IPS-NIHi7 (cell line): ENCODE measurements around the gene SYT8.
A peak's percentile ranks its signal among the peaks of the same experiment; 100 is the strongest.

Experiments used
- DNase-seq: peaks from one replicate; pipeline ENCODE4 v3.0.0; 2012; ENCODE audit warnings: mixed read lengths; ENCODE audit errors: extremely low spot score

SYT8 gene

DNA sequence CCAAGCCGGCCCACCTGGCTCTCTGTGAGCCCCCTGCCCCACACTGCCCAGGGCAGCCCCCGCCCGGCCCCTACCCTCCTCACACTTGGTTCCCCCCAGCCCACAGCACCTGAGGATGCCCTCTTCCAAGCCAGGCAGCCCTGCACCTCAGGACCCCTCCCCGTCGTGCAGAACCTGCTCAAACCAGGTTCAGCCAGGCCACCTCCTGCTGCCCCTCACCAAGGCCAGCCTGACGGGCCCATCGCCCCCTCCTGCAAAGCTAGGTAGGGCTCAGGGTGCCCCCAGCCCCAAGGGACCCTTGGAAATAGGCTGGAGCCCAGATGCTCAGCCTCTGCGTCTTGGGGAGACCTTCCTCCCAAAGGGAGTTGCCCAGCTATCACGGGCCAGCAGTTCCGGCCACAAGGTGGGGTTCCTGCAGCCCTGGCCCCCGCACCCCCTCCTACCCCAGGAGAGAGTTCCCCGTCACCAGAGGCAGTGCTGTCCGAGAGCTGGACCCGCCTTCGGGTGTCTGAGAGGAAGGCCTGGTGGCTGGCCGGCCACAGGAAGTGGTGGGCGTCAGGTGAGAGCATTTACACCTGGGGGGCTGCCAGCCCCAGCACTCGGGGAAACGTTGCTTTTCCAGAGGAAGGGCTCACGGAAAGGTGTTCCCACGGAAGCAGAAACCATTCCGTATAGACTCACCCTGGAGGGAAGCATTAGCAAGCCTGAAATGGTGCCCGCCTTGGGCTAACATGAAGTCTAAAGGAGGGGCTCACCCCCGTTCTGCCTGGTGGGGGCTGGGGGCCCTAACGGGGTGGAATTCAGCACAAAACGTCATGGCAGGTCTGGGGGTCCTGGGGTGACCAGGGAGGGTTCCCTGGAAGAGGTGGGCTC lies 3.2 kb upstream of the SYT8 start:
- DNase-seq, result no peak

DNA sequence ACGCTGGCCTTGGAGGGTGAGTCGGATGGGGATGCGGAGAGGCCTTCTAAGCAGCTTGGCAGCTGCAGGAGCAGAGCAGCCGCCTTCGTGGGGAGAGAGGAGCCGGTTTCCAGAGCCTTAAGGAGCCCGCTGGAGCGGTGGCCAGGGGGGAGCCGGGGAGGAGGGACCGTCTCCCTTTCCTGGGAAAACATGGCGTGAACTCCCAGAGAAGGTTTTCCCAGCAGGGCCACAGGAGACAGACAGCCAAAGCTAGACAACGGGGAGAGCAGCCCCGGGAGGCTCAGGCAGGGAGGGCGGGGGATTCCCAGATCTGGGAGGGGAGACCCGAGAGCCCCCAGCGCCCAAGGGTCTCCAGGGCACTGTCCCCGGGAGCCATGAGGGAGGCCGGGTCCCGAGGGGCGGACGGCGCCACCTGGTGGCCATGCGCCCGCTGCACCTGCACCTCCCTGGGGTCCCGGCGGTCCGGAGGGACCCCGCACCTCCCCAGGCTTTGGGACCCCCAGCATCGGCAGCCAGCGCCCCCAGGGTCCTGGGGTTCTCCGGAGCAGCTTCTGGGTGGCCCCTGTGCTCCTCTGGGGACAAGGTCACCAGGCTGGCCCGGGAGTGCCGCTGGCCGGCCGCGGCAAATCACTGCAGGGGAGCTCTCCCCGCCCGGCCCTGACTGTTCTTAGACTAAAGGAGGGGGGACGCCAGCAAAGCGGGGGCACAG lies 2.4 kb upstream of the SYT8 start:
- peak; percentile 89 for DNase-seq

DNA sequence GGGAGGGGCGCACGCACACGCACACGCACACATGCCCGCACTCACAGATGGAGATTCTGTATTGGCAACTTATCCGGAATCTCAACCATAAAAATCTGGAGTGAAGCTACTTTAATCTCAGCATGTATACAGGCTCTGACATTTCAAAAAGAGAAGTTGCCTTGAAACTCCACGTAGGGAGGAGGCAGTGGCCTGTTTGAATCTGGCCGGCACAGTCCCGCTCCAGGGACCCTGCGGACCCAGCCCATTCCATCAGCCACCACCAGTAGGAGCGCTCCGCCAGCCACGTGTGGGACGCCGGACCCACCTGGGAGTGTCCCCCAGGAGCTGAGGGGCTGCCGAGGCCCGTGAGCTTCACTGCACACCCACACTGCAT lies 1.9 kb upstream of the SYT8 start:
- peak; percentile 53 for DNase-seq

DNA sequence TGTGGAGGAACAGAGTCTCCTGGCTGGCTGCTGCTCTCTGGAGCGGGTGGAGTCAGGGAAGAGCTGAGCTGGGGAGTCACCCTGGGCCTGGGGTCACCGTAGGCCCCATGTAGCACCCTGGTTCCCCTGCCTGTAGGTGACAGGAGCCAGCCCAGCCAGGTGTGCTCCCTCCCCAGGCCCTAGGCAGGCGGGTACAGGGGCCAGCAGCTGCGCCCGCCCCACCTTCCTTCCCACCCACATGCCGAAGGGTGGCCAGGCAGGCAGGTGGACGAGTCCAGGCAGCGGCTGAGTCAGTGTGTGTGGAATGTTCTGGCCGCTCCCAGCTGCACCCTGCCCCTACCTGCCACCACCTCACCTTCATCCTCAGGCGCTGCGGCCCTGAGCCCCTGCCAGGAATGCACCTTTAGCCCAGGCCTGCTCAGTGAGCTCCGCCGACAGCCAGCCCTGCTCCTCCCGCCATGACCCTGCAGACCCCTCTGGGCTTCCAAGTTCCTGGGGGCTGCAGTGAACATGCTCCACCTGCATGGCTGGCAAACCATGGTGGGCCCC lies 654 bp upstream of the SYT8 start:
- DNase-seq, result no peak

DNA sequence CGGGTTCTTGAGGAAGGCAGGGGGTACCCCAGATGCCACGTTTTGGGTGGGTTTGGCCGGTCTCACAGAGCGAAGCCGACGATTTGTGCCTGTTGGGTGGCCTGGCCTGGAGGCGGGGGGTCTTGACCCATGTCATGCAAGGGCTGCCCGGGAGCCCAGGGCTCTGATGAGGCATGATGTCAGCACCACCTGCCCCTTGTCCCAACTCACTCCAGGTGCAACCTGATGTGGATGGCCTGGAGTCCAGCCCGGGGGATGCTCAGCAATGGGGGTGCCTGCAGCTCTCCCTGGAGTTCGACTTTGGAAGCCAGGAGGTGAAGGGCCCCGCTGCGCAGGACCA lies 851 bp downstream of the SYT8 start:
- no peak for DNase-seq

DNA sequence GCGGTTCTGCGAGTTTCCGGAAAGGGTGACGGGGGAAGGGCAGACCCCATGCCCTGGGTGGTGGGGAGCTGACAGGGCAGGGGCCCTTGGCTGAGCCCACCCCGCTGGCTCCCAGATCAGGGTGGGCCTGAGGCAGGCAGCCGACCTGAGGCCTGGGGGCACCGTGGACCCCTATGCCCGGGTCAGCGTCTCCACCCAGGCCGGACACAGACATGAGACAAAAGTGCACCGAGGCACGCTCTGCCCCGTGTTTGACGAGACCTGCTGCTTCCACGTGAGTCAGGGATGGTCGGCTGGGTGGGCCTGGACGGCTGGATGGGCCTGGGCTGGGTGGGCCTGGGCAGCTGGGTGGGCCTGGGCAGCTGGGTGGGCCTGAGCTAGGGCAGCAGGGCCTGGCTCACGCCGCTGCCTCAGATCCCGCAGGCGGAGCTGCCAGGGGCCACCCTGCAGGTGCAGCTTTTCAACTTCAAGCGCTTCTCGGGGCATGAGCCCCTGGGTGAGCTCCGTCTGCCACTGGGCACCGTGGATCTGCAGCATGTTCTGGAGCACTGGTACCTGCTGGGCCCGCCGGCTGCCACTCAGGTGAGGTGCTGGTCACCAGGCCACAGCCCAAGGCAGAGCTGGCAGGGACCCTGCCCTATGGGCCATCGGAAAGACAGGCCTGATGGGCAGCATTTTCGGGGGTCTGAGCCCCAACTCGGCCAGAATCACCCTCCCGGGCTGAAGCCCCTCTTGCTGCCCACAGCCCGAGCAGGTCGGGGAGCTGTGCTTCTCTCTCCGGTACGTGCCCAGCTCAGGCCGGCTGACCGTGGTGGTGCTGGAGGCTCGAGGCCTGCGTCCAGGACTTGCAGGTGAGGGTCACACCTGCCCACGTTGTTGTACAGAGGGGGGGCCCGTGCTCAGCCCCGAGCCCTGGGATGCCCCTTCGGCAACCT lies 1.5 kb downstream of the SYT8 start:
- DNase-seq, result no peak

DNA sequence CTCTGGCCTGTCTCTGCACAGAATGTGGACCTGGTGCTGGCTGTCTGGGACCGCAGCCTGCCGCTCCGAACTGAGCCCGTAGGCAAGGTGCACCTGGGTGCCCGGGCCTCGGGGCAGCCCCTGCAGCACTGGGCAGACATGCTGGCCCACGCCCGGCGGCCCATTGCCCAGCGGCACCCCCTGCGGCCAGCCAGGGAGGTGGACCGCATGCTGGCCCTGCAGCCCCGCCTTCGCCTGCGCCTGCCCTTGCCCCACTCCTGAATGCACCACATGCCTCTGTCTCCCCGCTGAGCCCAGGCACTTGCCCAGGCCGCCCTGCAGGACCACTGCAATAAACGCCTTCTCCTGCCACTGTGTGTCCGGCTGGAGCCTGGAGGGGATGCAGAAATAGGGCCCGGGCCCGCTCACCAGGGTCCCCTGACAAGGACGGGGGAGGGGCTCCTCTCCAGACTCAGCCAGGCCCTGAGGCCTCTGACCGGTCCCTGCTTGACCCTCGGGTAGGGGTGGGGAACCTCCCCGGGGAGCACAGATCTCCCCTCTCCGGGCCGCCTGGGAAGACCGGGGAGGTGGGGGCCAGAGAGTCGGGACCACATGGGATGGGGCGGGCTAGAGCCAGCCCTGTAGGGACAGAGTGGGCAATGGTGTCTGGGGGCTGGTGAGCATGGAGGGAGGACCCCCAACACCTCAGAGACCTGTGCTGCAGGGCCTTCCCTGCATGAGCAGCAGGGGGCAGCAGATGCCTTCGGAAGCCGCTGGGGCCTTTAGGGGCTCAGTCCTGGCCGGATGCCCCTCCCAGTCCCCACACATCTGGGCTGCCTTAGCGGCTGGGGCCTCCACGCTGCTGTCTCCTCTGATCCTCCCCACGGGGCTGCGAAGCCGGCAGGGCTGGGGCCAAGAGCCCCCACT lies 2.6 kb downstream of the SYT8 start:
- peak; percentile 91 for DNase-seq

DNA sequence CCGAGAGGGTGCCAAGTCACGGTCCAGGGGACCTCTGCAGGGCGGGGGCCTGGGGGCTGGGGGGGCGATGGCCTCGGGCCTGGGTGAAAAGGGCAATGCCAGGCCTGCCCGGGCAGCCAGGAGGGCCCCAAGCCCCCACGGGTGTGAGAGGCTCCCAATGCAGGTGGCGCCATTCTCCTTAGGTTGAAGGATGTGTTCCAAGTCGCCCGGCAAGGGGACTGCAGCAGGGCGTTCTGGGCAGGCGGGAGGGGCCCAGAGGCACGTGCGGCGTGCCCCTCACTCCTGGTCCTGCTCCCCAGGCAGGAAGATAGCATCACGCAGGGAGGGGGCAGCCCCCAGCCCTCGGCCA lies 3.3 kb downstream of the SYT8 start:
- no peak for DNase-seq

DNA sequence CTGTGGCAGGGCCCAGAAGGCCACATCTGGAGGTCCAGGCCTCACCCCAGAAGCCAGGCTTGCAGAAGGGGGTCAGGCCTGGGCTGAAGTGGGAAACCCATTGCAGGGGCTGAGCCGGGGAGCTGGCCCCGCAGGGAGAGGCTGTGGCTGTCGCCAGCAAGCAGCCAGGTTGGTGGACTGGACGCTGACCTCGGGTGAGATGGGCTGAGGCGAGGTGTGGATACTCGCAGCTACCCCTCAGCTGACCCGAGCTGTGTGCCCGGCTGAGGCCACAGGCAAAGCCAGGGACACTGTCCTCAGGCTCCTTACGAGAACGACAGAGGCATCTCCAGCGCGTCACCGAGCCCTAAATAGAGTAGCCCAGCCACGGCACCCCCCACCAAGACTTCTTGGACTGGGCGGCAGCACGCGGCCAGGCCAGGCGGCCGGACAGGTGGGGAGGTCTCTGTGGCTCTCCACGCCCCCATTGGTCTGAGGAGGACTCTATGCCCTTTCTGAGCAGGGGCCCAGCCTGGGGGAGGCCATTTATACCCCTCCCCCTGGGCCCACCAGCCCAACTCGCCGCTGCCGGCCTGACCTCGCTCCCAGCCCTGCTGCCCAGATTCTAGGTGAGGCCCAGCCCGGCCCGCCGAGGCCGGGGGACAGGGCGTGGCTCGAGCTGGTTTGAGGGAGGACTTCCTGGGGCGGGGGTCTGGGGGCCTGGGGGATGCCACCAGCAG lies 3.8 kb downstream of the SYT8 start, which contains the start of gene TNNI2:
TNNI2 (plus strand) TSS at position 556 of the 719 bp plus-strand sequence. CDS start 716 bp downstream, outside the sequence.
- no peak for DNase-seq

DNA sequence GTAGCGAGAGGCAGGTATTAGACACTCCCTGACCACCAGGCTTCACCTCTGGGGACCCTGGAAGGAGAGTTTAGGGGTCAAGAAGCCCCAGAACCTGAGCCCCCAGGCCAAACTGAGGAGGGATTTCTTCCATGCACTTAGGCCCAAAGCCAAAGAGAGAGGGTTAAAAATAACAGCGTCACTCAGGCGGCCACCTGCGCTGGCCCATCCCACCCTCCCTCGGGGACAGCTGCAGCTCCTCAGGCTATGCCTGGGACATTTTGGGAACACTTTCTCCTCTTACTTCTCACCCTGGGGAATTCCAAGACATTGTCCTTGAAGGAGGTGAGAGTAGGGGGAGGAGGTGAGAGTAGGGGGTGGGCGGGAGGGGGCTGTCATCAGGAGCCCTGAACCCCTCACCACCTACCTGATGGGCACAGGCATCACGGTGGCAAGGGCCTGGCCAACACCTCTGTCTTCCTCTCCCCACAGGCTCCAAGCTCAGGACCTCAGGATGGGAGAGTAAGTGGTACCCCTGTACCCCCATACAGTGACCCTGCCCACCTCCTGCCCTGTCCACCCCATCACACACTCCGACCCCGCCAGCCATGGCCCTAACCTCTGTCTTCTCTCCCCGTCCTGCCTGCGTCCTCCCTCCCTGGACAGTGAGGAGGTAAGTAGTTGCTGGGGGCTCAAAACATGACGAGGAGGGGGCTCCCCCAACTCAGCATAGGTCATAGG lies 4.6 kb downstream of the SYT8 start:
- DNase-seq, result no peak

DNA sequence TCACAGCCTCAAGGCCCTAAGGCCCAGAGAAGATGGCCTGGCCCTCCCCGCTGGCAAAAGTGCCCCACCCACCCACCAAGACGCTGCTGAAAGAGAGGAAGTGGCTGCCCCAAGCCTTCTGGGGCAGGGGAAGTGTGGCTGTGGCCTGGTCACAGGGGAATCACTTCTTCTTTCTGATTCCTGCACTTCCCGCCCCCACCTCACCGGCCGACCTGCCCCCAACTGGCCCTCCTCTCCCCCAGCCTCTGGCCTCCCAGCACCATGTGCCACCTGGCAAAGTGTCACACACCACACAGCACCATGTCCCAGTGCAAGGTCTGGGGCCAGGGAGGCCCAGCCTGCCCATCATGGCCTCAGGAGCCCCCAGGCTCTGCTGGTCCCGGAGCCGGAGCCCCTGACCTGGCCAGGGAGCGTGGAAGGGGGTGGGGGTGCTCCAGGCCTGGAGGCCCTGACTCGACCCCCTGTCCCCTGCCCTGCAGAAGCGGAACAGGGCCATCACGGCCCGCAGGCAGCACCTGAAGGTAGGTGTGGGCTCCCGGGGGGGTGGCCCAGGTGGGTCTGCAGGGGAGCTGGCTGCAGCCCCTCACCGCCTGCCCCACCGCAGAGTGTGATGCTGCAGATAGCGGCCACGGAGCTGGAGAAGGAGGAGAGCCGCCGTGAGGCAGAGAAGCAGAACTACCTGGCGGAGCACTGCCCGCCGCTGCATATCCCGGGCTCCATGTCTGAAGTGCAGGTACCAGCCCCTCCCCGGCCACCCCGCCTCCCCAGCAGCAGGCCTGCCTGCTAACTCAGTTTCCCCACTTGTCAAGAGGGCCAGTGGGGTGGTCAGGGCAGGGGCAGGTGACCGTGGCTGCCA lies 5.4 kb downstream of the SYT8 start:
- DNase-seq, result no peak

DNA sequence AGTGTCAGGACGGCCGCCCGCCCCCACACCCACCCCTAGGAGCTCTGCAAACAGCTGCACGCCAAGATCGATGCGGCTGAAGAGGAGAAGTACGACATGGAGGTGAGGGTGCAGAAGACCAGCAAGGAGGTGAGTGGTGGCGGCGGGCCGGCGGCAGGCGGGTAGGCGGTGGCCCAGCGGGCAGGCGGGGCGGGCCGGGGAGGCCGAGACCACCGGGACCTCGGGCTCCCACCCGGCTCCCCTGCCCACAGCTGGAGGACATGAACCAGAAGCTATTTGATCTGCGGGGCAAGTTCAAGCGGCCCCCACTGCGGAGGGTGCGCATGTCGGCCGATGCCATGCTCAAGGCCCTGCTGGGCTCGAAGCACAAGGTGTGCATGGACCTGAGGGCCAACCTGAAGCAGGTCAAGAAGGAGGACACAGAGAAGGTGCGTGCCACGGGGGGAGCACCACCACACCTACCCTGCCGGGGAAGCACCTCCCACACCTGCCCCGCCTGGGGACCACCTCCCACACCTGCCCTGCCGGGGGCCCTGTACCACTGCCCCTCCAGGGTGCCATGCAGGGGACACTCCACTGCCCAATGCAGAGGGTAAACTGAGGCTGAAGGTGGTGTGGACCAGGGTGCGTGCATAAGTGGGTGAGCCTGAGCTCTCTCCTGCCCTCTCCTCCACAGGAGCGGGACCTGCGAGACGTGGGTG lies 6.1 kb downstream of the SYT8 start:
- DNase-seq, result no peak

DNA sequence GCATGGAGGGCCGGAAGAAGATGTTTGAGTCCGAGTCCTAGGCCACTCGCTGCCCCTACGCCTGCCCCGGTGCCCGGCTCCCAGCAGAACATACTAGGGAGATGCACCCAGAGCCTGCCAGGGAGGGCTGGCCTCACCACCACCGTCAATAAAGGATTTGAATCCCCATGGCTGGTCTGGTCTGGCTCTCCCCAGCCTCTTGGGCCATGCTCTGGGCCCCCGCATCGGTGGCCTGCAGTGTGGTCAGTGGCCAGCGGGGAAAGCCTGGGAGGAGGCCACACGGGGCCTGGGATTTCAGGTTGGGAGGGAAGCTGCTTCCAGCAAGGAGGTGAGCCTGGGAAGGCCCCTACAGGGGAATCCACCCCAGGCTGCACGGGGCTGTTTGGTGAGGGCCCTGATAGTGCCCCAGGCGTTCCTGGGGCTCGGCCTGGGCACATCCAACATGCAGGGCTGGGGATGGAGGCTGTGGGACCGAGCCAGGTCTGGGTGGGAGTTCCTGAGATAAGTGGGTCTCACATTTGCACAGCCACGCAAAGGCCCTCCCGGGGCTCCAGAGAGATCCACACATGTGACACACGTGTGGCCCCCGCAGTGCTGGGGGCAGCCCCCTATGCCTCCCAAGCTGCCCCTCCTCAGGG lies 6.8 kb downstream of the SYT8 start:
- no peak for DNase-seq

DNA sequence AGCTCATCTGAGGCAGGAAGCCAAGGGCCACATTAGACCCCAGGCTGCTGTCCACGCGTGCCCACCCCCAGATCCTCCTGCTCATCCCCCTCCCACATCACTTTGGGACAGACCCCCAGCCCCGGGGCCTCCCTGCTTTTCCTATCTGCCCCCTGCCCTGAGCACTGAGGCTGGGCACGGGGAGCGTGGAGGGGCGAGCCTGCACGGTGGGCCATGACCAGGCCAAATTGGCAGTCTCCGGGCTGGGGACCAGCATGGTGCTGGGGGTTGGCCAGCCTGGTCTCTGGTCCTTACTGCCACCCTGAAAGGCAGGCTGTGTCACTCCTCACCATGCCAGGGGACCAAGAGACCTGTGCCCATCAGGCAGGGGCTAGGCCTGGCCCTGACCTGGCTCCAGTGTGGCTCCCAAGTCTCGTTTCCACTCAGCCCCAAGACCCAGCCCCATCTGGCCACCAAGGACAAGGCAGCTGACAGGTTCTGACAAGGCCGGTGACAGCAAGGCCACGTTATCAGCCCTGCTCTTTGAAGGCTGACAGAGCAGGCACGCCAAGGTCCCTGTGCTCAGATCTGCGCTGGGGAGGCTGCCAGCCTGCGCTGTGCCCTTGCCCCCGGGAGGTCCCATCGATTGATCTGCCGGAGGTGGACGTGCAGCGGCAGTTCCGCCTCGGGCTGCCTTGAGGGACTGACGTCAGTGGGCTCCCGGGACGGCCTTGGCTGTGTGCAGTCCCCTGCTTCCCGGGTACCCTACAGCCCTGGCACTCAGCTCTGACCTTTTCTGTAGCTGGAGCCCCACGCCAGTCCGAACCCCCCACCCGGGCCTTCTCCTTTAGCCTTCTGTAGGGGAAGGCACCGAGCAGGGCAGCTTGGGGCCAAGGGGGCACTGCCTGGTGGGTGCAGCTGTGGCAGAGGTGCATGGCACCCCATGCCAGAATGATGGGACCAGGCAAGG lies 7.6 kb downstream of the SYT8 start:
- DNase-seq, result no peak

DNA sequence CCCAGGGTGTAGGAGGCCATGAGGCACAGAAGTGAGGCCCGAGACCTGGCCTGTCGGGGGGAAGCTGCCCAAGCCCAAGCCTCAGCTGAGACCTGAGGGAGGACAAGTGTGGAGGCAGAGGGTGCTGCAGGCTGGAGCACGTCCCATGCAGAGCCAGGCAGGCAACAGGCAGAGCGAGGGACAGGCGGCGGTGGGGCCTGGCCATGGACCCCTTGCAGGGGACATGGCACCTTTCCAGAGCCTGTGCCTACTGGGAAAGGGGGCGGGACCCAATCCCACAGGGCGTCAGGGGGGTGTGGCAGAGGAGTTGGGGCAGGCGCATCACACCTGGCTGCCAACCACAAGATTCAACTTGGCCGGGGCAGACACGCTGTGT lies 8.3 kb downstream of the SYT8 start:
- DNase-seq, result no peak

DNA sequence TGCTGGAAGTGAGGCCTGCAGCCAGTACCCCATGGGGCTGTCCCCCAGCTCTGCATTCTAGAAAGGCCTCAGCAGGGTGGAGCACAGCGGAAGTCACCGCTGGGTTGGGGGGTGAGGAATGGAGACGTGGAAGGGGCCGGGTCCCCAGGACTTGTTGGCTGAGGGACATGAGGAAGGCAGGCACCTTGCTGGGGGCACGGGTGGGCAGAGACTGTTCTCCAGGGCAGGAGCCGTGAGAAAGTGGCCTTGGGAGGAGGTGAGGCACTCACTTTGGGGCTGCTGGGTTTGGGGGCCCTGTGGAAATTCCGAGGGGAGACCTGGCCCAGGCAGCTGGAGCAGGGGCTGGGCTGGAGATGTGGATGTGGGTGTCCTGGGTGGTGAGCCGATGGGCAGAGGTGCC lies 9.0 kb downstream of the SYT8 start:
- no peak for DNase-seq
